ENCODE data around the gene TCL1B.

Gene TCL1B

GRCh38 chr14:95652690-95653089, 33.5 kb upstream of the TCL1B start:
- TF ChIP-seq TSHZ2 (CRISPR knock-in tag; IDR thresholded peaks at IDR 0.05) (no peak), CSDC2 (CRISPR knock-in tag; IDR thresholded peaks at IDR 0.05) (no peak), BACH2 (CRISPR knock-in tag; IDR thresholded peaks at IDR 0.05; ENCODE audit: borderline replicate concordance) (no peak), POU6F1 (CRISPR knock-in tag; IDR thresholded peaks at IDR 0.05; ENCODE audit: borderline replicate concordance, low read depth) (no peak), ARNTL (CRISPR knock-in tag; IDR thresholded peaks at IDR 0.05; ENCODE audit: borderline replicate concordance, low read depth) (no peak), ISL1 (CRISPR knock-in tag; IDR thresholded peaks at IDR 0.05) (no peak), ZNF70 (CRISPR knock-in tag; IDR thresholded peaks at IDR 0.05) (no peak), ZC3H10 (CRISPR knock-in tag; IDR thresholded peaks at IDR 0.05) (no peak), ESRRG (CRISPR knock-in tag; IDR thresholded peaks at IDR 0.05) (no peak), ZNF565 (CRISPR knock-in tag; conservative IDR thresholded peaks at IDR 0.05; ENCODE audit: low read depth) (no peak), RARB (CRISPR knock-in tag; IDR thresholded peaks at IDR 0.05) (no peak), CREB5 (CRISPR knock-in tag; IDR thresholded peaks at IDR 0.05; ENCODE audit: low read depth) (no peak), ZNF8 (CRISPR knock-in tag; IDR thresholded peaks at IDR 0.05) (no peak)
- ATAC-seq = no peak

- ATAC-seq = no peak
- TF ChIP-seq ARNTL (CRISPR knock-in tag; IDR thresholded peaks at IDR 0.05; ENCODE audit: borderline replicate concordance, low read depth) (no peak), CSDC2 (CRISPR knock-in tag; IDR thresholded peaks at IDR 0.05) (no peak), BACH2 (CRISPR knock-in tag; IDR thresholded peaks at IDR 0.05; ENCODE audit: borderline replicate concordance) (no peak), ZNF8 (CRISPR knock-in tag; IDR thresholded peaks at IDR 0.05) (no peak), ZNF565 (CRISPR knock-in tag; conservative IDR thresholded peaks at IDR 0.05; ENCODE audit: low read depth) (no peak), ZNF70 (CRISPR knock-in tag; IDR thresholded peaks at IDR 0.05) (no peak), CREB5 (CRISPR knock-in tag; IDR thresholded peaks at IDR 0.05; ENCODE audit: low read depth) (no peak), OSR1 (CRISPR knock-in tag; IDR thresholded peaks at IDR 0.05) (no peak), SNAI2 (CRISPR knock-in tag; IDR thresholded peaks at IDR 0.05) (no peak)
These were observed 30.8 kb upstream of the TCL1B start for GRCh38 chr14:95655461-95655860.

- ATAC-seq = no peak
- no peak for TF ChIP-seq RARB (CRISPR knock-in tag; IDR thresholded peaks at IDR 0.05)
- TF ChIP-seq ISL1 (CRISPR knock-in tag; IDR thresholded peaks at IDR 0.05) = no peak
- TF ChIP-seq TCF4 (CRISPR knock-in tag; IDR thresholded peaks at IDR 0.05; ENCODE audit: borderline replicate concordance) = no peak
- no peak for TF ChIP-seq ZFP30 (CRISPR knock-in tag; IDR thresholded peaks at IDR 0.05)
- TF ChIP-seq ARNTL (CRISPR knock-in tag; IDR thresholded peaks at IDR 0.05; ENCODE audit: borderline replicate concordance, low read depth) = no peak
- TF ChIP-seq CREB5 (CRISPR knock-in tag; IDR thresholded peaks at IDR 0.05; ENCODE audit: low read depth) = no peak
These were observed 29.6 kb upstream of the TCL1B start for GRCh38 chr14:95656634-95657033.

GRCh38 chr14:95657454-95657853, 28.8 kb upstream of the TCL1B start:
- ATAC-seq = no peak
- TF ChIP-seq ESRRG (CRISPR knock-in tag; IDR thresholded peaks at IDR 0.05) = no peak
- no peak for TF ChIP-seq ARNTL (CRISPR knock-in tag; IDR thresholded peaks at IDR 0.05; ENCODE audit: borderline replicate concordance, low read depth)
- no peak for TF ChIP-seq POU6F1 (CRISPR knock-in tag; IDR thresholded peaks at IDR 0.05; ENCODE audit: borderline replicate concordance, low read depth)
- no peak for TF ChIP-seq CREB5 (CRISPR knock-in tag; IDR thresholded peaks at IDR 0.05; ENCODE audit: low read depth)
- no peak for TF ChIP-seq OSR1 (CRISPR knock-in tag; IDR thresholded peaks at IDR 0.05)
- TF ChIP-seq ZNF565 (CRISPR knock-in tag; conservative IDR thresholded peaks at IDR 0.05; ENCODE audit: low read depth) = no peak
- TF ChIP-seq TOX (CRISPR knock-in tag; IDR thresholded peaks at IDR 0.05; ENCODE audit: borderline replicate concordance) = no peak

Data from SK-N-SH treated with all-trans-retinoic acid at 6 μM for 48 hours (cell line).